HEK293 (cell line): ENCODE results near the gene MPHOSPH8.

Experiments
- CTCF ChIA-PET: fragments of 350-600 bp; formaldehyde crosslinking; extraction: SDS; loops from one replicate; lab custom pipeline; 2021; ENCODE audit warnings: antibody characterized with exemption; lab: Yijun Ruan, JAX
- POLR2A ChIA-PET: fragments of 300-600 bp; formaldehyde crosslinking; extraction: SDS; loops from one replicate; lab custom pipeline; 2020; ENCODE audit warnings: antibody characterized with exemption, inconsistent platforms; lab: Yijun Ruan, JAX
- H3K27ac ChIP-seq: fragments of 200-500 bp; sonication (Bioruptor generic); 2 replicates; pipeline ENCODE4 v1.5.1; 2014; ENCODE audit warnings: low read depth, low read length, control low read depth, inconsistent platforms; ENCODE audit errors: extremely low read depth
- H3K36me3 ChIP-seq, 2 experiments: fragments of 200-500 bp in 1 of 2; sonication (Bioruptor generic) in 1 of 2; 1 replicate in 1 of 2; 2 replicates in 1 of 2; pipeline ENCODE4 v1.5.1; 2014 to 2017; ENCODE audit warnings: inconsistent platforms in 2 of 2, low read length in 2 of 2; ENCODE audit not compliant: control insufficient read depth in 2 of 2, insufficient read depth in 1 of 2
- H3K4me1 ChIP-seq: fragments of 200-500 bp; sonication (Bioruptor generic); 2 replicates; pipeline ENCODE4 v1.5.1; 2014; ENCODE audit warnings: mild to moderate bottlenecking, low read length, inconsistent platforms; ENCODE audit not compliant: control insufficient read depth, insufficient read depth
- H3K4me3 ChIP-seq: 2 replicates; pipeline ENCODE4 v1.5.1; 2011; ENCODE audit warnings: low read depth, mild to moderate bottlenecking, control low read depth, low read length, moderate library complexity
- H3K9me3 ChIP-seq: fragments of 200-500 bp; sonication (Bioruptor generic); 2 replicates; pipeline ENCODE4 v1.5.1; 2014; ENCODE audit warnings: low read depth, low read length, inconsistent platforms; ENCODE audit not compliant: control insufficient read depth, insufficient read depth
- FEZF1 ChIP-seq: fragments of 450-650 bp; formaldehyde crosslinking; IDR thresholded peaks from 2 replicates; pipeline ENCODE4 v1.5.1; 2016; ENCODE audit warnings: missing biosample characterization, missing genetic modification characterization
- PRDM4 ChIP-seq: fragments of 450-650 bp; formaldehyde crosslinking; IDR thresholded peaks from 2 replicates; pipeline ENCODE4 v1.5.1; 2017; ENCODE audit warnings: missing biosample characterization, missing genetic modification characterization
- ZBTB20 ChIP-seq: fragments of 450-650 bp; formaldehyde crosslinking; IDR thresholded peaks from 2 replicates; pipeline ENCODE4 v1.5.1; 2016; ENCODE audit warnings: missing biosample characterization, missing genetic modification characterization
- ZNF146 ChIP-seq: fragments of 450-650 bp; formaldehyde crosslinking; IDR thresholded peaks from 2 replicates; pipeline ENCODE4 v1.5.1; 2016; ENCODE audit warnings: missing biosample characterization, missing genetic modification characterization
- ZNF148 ChIP-seq: fragments of 450-650 bp; formaldehyde crosslinking; IDR thresholded peaks from 2 replicates; pipeline ENCODE4 v1.5.0; 2017; ENCODE audit warnings: missing biosample characterization, missing genetic modification characterization, borderline replicate concordance
- ZNF16 ChIP-seq: fragments of 450-650 bp; formaldehyde crosslinking; IDR thresholded peaks from 2 replicates; pipeline ENCODE4 v1.5.1; 2016; ENCODE audit warnings: low read depth, missing biosample characterization, missing genetic modification characterization
- ZNF341 ChIP-seq: fragments of 450-650 bp; formaldehyde crosslinking; IDR thresholded peaks from 2 replicates; pipeline ENCODE4; 2016; ENCODE audit warnings: low read depth, missing biosample characterization, missing genetic modification characterization
- ZNF561 ChIP-seq: fragments of 450-650 bp; IDR thresholded peaks from 2 replicates; pipeline ENCODE4 v1.5.1; 2018; ENCODE audit warnings: missing biosample characterization, missing genetic modification characterization, borderline replicate concordance
- ZNF677 ChIP-seq: fragments of 450-650 bp; IDR thresholded peaks from 2 replicates; pipeline ENCODE4 v1.5.0; 2018; ENCODE audit warnings: missing biosample characterization, mild to moderate bottlenecking, missing genetic modification characterization, moderate library complexity
- ZSCAN16 ChIP-seq: fragments of 450-650 bp; formaldehyde crosslinking; IDR thresholded peaks from 2 replicates; pipeline ENCODE4 v1.5.1; 2016; ENCODE audit warnings: missing biosample characterization, missing genetic modification characterization
- TF ChIP-seq, protein P1 (sequence below): fragments of 450-650 bp; IDR thresholded peaks from 2 replicates; pipeline ENCODE4 v1.5.1; 2018; ENCODE audit warnings: missing biosample characterization, mild to moderate bottlenecking, missing genetic modification characterization
- TF ChIP-seq, protein P2 (sequence below): fragments of 450-650 bp; formaldehyde crosslinking; IDR thresholded peaks from 2 replicates; pipeline ENCODE4 v1.5.1; 2016; ENCODE audit warnings: missing biosample characterization, missing genetic modification characterization, borderline replicate concordance

The MPHOSPH8 gene

DNA sequence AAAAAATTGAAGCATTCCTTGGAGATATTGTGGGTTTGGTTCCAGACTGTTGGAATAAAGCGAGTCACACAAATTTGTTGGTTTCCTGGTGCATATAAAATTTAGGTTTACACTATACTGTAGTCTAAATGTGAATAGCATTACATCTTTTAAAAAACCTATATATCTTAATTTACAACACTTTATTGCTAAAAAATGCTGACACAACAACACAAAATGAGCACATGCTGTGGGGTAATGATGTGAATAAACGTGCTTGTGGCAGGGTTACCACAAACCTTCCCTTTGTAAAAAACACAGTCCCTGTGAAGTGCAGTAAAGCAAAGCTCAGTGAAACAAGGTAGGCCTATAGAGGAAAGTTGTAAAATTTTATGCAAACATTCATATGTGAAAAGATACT, 27.7 kb downstream of the MPHOSPH8 start:
- H3K36me3 ChIP-seq = peaks cover 7 to 74% of the 10 kb centered on the region in 2 experiments; a peak in 2 of 3 replicates
- POLR2A ChIA-PET = no interaction called here
- no peak overlapping the region for H3K27ac ChIP-seq
- no peaks in the 10 kb centered on the region for H3K9me3 ChIP-seq
- CTCF ChIA-PET = no interaction called here
- no peaks in the 10 kb centered on the region for H3K4me1 ChIP-seq
- H3K4me3 ChIP-seq = no peak overlapping the region
- TF ChIP-seq ZSCAN16 = no peak
- TF ChIP-seq FEZF1 (tag by site-specific recombination) = no peak
- TF ChIP-seq ZNF341 (tag by site-specific recombination) = no peak
- TF ChIP-seq, protein P1, sequence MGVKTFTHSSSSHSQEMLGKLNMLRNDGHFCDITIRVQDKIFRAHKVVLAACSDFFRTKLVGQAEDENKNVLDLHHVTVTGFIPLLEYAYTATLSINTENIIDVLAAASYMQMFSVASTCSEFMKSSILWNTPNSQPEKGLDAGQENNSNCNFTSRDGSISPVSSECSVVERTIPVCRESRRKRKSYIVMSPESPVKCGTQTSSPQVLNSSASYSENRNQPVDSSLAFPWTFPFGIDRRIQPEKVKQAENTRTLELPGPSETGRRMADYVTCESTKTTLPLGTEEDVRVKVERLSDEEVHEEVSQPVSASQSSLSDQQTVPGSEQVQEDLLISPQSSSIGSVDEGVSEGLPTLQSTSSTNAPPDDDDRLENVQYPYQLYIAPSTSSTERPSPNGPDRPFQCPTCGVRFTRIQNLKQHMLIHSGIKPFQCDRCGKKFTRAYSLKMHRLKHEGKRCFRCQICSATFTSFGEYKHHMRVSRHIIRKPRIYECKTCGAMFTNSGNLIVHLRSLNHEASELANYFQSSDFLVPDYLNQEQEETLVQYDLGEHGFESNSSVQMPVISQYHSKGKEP (tag by site-specific recombination) = no peak

- H3K36me3 ChIP-seq = peaks cover 7 to 78% of the 10 kb centered on the region in 2 experiments; a peak in 2 of 3 replicates
- CTCF ChIA-PET = no interaction called here
- POLR2A ChIA-PET = no interaction called here
Measured at GRCh38 chr13:19661561-19661960, 28.1 kb downstream of the MPHOSPH8 start.

More at GRCh38 chr13:19661561-19661960, 28.1 kb downstream of the MPHOSPH8 start:
- Histone ChIP-seq H3K4me1 (no peaks in the 10 kb centered on the region), H3K27ac (no peak overlapping the region)
- TF ChIP-seq ZNF146 (no peak), ZBTB20 (no peak), PRDM4 (tag by site-specific recombination) (no peak), ZNF561 (no peak), ZNF677 (no peak), ZNF16 (tag by site-specific recombination) (no peak), ZNF148 (no peak)
- TF ChIP-seq, protein P2, sequence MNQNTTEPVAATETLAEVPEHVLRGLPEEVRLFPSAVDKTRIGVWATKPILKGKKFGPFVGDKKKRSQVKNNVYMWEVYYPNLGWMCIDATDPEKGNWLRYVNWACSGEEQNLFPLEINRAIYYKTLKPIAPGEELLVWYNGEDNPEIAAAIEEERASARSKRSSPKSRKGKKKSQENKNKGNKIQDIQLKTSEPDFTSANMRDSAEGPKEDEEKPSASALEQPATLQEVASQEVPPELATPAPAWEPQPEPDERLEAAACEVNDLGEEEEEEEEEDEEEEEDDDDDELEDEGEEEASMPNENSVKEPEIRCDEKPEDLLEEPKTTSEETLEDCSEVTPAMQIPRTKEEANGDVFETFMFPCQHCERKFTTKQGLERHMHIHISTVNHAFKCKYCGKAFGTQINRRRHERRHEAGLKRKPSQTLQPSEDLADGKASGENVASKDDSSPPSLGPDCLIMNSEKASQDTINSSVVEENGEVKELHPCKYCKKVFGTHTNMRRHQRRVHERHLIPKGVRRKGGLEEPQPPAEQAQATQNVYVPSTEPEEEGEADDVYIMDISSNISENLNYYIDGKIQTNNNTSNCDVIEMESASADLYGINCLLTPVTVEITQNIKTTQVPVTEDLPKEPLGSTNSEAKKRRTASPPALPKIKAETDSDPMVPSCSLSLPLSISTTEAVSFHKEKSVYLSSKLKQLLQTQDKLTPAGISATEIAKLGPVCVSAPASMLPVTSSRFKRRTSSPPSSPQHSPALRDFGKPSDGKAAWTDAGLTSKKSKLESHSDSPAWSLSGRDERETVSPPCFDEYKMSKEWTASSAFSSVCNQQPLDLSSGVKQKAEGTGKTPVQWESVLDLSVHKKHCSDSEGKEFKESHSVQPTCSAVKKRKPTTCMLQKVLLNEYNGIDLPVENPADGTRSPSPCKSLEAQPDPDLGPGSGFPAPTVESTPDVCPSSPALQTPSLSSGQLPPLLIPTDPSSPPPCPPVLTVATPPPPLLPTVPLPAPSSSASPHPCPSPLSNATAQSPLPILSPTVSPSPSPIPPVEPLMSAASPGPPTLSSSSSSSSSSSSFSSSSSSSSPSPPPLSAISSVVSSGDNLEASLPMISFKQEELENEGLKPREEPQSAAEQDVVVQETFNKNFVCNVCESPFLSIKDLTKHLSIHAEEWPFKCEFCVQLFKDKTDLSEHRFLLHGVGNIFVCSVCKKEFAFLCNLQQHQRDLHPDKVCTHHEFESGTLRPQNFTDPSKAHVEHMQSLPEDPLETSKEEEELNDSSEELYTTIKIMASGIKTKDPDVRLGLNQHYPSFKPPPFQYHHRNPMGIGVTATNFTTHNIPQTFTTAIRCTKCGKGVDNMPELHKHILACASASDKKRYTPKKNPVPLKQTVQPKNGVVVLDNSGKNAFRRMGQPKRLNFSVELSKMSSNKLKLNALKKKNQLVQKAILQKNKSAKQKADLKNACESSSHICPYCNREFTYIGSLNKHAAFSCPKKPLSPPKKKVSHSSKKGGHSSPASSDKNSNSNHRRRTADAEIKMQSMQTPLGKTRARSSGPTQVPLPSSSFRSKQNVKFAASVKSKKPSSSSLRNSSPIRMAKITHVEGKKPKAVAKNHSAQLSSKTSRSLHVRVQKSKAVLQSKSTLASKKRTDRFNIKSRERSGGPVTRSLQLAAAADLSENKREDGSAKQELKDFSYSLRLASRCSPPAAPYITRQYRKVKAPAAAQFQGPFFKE (tag by site-specific recombination) = no peak
- TF ChIP-seq, all 188 proteins: peak for 0
- Histone ChIP-seq H3K4me3 (no peak overlapping the region), H3K9me3 (no peaks in the 10 kb centered on the region)
